A549 (cell line): ENCODE results near the gene NOSTRIN. TPM values are rescaled to one million over a fixed set of nuclear protein-coding genes. Genes with fewer than 3 reads are reported as not detected.

Experiments
- ATAC-seq, 2 experiments: fragments of 200-7000 bp in 1 of 2; fragments of >200 bp in 1 of 2; cut with Nextera tagmentation in 1 of 2; cut with Tn5 transposase in 1 of 2; 3 replicates each; pipeline versions ENCODE4 v1.8.0 to v1.9.1; 2018 to 2020; ENCODE audit warnings: mild to moderate bottlenecking in 1 of 2, moderate library complexity in 1 of 2
- CTCF ChIA-PET: fragments of 300-600 bp; sonication (Branson Sonifier 250); formaldehyde crosslinking; extraction: SDS; loops from one replicate; lab custom pipeline; 2021; ENCODE audit warnings: antibody characterized with exemption, inconsistent platforms; lab: Yijun Ruan, JAX
- POLR2A ChIA-PET: fragments of 350-600 bp; formaldehyde crosslinking; extraction: SDS; loops from one replicate; lab custom pipeline; 2021; ENCODE audit warnings: antibody characterized with exemption, inconsistent platforms; lab: Yijun Ruan, JAX
- DNase-seq, 2 experiments: peaks; one replicate each; pipeline versions ENCODE4 v3.0.0 to v3.0.0-alpha.2; 2011 to 2016; ENCODE audit warnings: low read depth in 1 of 2, low spot score in 1 of 2
- FAIRE-seq: peaks from 2 replicates; lab custom pipeline; 2011; peaks lifted over from hg19 to GRCh38; lab: Jason Lieb, UNC
- H3K27ac ChIP-seq, 2 experiments: fragments of >200 bp; sonication (Bioruptor Twin); formaldehyde crosslinking; 3 replicates each; pipeline ENCODE4 v1.5.1; 2016 to 2017
- H3K4me1 ChIP-seq: fragments of >200 bp; sonication (Bioruptor Twin); formaldehyde crosslinking; 3 replicates; pipeline ENCODE4 v1.6.1; 2016
- H3K4me2 ChIP-seq: fragments of >200 bp; sonication (Bioruptor Twin); formaldehyde crosslinking; 3 replicates; pipeline ENCODE4 v1.6.1; 2016
- H3K4me3 ChIP-seq: fragments of >200 bp; sonication (Bioruptor Twin); formaldehyde crosslinking; 3 replicates; pipeline ENCODE4 v1.5.1; 2016
- H3K9me3 ChIP-seq: fragments of >200 bp; sonication (Bioruptor Twin); formaldehyde crosslinking; 3 replicates; pipeline ENCODE4 v1.6.1; 2016
- BHLHE40 ChIP-seq: IDR thresholded peaks from 2 replicates; pipeline ENCODE4 v1.6.1; 2012; ENCODE audit warnings: low read depth, low read length, inconsistent platforms
- CBX2 ChIP-seq: fragments of 200-600 bp; sonication (generic); IDR thresholded peaks from 2 replicates; pipeline ENCODE4 v1.6.1; 2016; ENCODE audit warnings: low read depth, mild to moderate bottlenecking, borderline replicate concordance
- CHD2 ChIP-seq: fragments of 150-350 bp; IDR thresholded peaks from 2 replicates; pipeline ENCODE4 v1.6.1; 2014; ENCODE audit warnings: low read length; ENCODE audit not compliant: partially characterized antibody
- E2F6 ChIP-seq: IDR thresholded peaks from 2 replicates; pipeline ENCODE4 v1.6.1; 2012; ENCODE audit warnings: low read depth, borderline replicate concordance
- EP300 ChIP-seq, 2 experiments: fragments of >200 bp; sonication (Bioruptor Twin); formaldehyde crosslinking; IDR thresholded peaks; 2 replicates in 1 of 2; 3 replicates in 1 of 2; pipeline ENCODE4 v1.6.1; 2016 to 2017
- FOSL2 ChIP-seq, 2 experiments: fragments of 450-650 bp in 1 of 2; fragments of >200 bp in 1 of 2; sonication (Bioruptor Twin) in 1 of 2; formaldehyde crosslinking; IDR thresholded peaks; 2 replicates each; pipeline versions ENCODE4 v1.5.0 to v1.6.1; 2016 to 2020; ENCODE audit warnings: mild to moderate bottlenecking in 1 of 2, moderate library complexity in 1 of 2
- FOXS1 ChIP-seq: fragments of 250-450 bp; sonication (Bioruptor Pico); IDR thresholded peaks from 2 replicates; pipeline ENCODE4 v1.5.0; 2020; ENCODE audit warnings: mild to moderate bottlenecking, moderate library complexity
- HES2 ChIP-seq: fragments of >200 bp; sonication (Bioruptor Twin); formaldehyde crosslinking; IDR thresholded peaks from 2 replicates; pipeline ENCODE4 v1.6.1; 2016
- HOXB13 ChIP-seq: fragments of 250-450 bp; sonication (Bioruptor Pico); IDR thresholded peaks from 2 replicates; pipeline ENCODE4 v1.5.0; 2020; ENCODE audit warnings: low read depth, mild to moderate bottlenecking, moderate library complexity
- HOXB5 ChIP-seq: fragments of 250-450 bp; sonication (Bioruptor Pico); IDR thresholded peaks from 2 replicates; pipeline ENCODE4 v1.5.0; 2020; ENCODE audit warnings: mild to moderate bottlenecking, moderate library complexity
- KDM1A ChIP-seq: fragments of 200-600 bp; sonication (generic); IDR thresholded peaks from 2 replicates; pipeline ENCODE4 v1.6.1; 2016; ENCODE audit warnings: low read depth, mild to moderate bottlenecking
- KDM5A ChIP-seq: fragments of 200-600 bp; sonication (generic); IDR thresholded peaks from 2 replicates; pipeline ENCODE4 v1.6.1; 2016; ENCODE audit warnings: antibody characterized with exemption, mild to moderate bottlenecking
- MAFK ChIP-seq: fragments of 450-650 bp; IDR thresholded peaks from 2 replicates; pipeline ENCODE4 v1.6.1; 2014; ENCODE audit not compliant: partially characterized antibody
- MAX ChIP-seq: IDR thresholded peaks from 2 replicates; pipeline ENCODE4 v1.6.1; 2012
- NR3C1 ChIP-seq: fragments of >200 bp; sonication (Bioruptor Twin); formaldehyde crosslinking; IDR thresholded peaks from 3 replicates; pipeline ENCODE4 v1.6.1; 2017
- PHF8 ChIP-seq: fragments of 200-600 bp; sonication (generic); IDR thresholded peaks from 2 replicates; pipeline ENCODE4 v1.6.1; 2016; ENCODE audit warnings: low read depth, mild to moderate bottlenecking, antibody characterized with exemption, moderate library complexity, borderline replicate concordance
- RAD21 ChIP-seq, 2 experiments: fragments of >200 bp in 1 of 2; sonication (Bioruptor Twin) in 1 of 2; formaldehyde crosslinking in 1 of 2; IDR thresholded peaks in 1 of 2; conservative IDR thresholded peaks in 1 of 2; 2 replicates in 1 of 2; 3 replicates in 1 of 2; pipeline ENCODE4 v1.6.1; 2012 to 2018; ENCODE audit warnings: inconsistent platforms in 1 of 2
- RARB ChIP-seq: fragments of 250-450 bp; sonication (Bioruptor Pico); IDR thresholded peaks from 2 replicates; pipeline ENCODE4 v1.8.0; 2021; ENCODE audit warnings: mild to moderate bottlenecking, moderate library complexity
- RCOR1 ChIP-seq: fragments of 150-350 bp; IDR thresholded peaks from 2 replicates; pipeline ENCODE4 v1.6.1; 2014; ENCODE audit warnings: antibody characterized with exemption, low read length, low read depth
- SMC3 ChIP-seq: fragments of >200 bp; sonication (Bioruptor Twin); formaldehyde crosslinking; IDR thresholded peaks from 3 replicates; pipeline ENCODE4 v1.6.1; 2018; ENCODE audit warnings: inconsistent platforms
- TFCP2L1 ChIP-seq: fragments of 250-450 bp; sonication (Bioruptor Pico); IDR thresholded peaks from 2 replicates; pipeline ENCODE4 v1.5.0; 2021; ENCODE audit warnings: mild to moderate bottlenecking
- TP53 ChIP-seq: fragments of 250-450 bp; sonication (Bioruptor Pico); IDR thresholded peaks from 2 replicates; pipeline ENCODE4 v1.5.0; 2021; ENCODE audit warnings: mild to moderate bottlenecking, moderate library complexity
- ZFP36 ChIP-seq: fragments of 450-650 bp; IDR thresholded peaks from 2 replicates; pipeline ENCODE4 v1.6.1; 2014; ENCODE audit warnings: borderline replicate concordance; ENCODE audit not compliant: partially characterized antibody
- ZNF302 ChIP-seq: fragments of 250-450 bp; sonication (Bioruptor Pico); IDR thresholded peaks from 2 replicates; pipeline ENCODE4 v1.9.0; 2021; ENCODE audit warnings: inconsistent platforms, mild to moderate bottlenecking, moderate library complexity
- WGBS: methylation state at CpG from one replicate; pipeline ENCODE4 v1.1.6; 2017; ENCODE audit errors: missing lambda C conversion rate; 5-methylcytosine and 5-hydroxymethylcytosine counted together
- polyA plus RNA-seq, 4 experiments: library from polyadenylated mRNA; depleted of rRNA in 3 of 4; stranded (reverse); fragments of >200 nt; fragmentation: RNase III in 1 of 4; extraction: RNeasy Plus Mini Kit Qiagen cat#74134 plus additional on column Dnase treatment in 1 of 4; gene quantifications; 2 replicates in 3 of 4; 3 replicates in 1 of 4; pipeline ENCODE4 v1.2.3, GENCODE V29; 2011 to 2017

Gene NOSTRIN
- polyA plus RNA-seq, 2 of the 4 experiments (the other 2 are of a cell fraction) = 2.5 to 11.7 TPM

- no peak for TF ChIP-seq RARB (CRISPR knock-in tag)
- no peak for TF ChIP-seq PHF8
- no peak for TF ChIP-seq FOSL2 (IDR thresholded peaks at IDR 0.05)
- TF ChIP-seq FOSL2 (CRISPR knock-in tag; IDR thresholded peaks at IDR 0.05) = no peak
- no peak for TF ChIP-seq KDM1A
Measured at GRCh38 chr2:168804214-168804613, 1.8 kb downstream of the NOSTRIN start (continued).

- WGBS = 90% methylated on average over 7 of the region's 7 CpGs
- FAIRE-seq = no peak
- Histone ChIP-seq H3K27ac (no peak overlapping the region), H3K9me3 (no peaks in the 10 kb centered on the region), H3K4me3 (no peak overlapping the region), H3K4me1 (peaks cover 11% of the 10 kb centered on the region), H3K4me2 (no peak overlapping the region)
- ATAC-seq = no peak
- POLR2A ChIA-PET = no interaction called here
- CTCF ChIA-PET = interaction anchor here (0.6 kb wide), 1 partner anchor 13 kb away, joined by 3 read pairs; no protein-coding TSS in a partner anchor
- DNase-seq = no peak
- TF ChIP-seq HOXB13 (CRISPR knock-in tag) = no peak
Measured at GRCh38 chr2:168805615-168806014, 3.2 kb downstream of the NOSTRIN start.

- CTCF ChIA-PET = interaction anchor here (1.5 kb wide), 1 partner anchor 29 kb away, joined by 3 read pairs; no protein-coding TSS in a partner anchor
- POLR2A ChIA-PET = no interaction called here
- DNase-seq (no peak), ATAC-seq (no peak), FAIRE-seq (no peak)
- Histone ChIP-seq H3K4me1 (0 out of 3 replicates have a peak, but pooled peaks cover 3% of the 10 kb centered on the region), H3K27ac (no peak overlapping the region), H3K4me3 (no peak overlapping the region), H3K4me2 (no peak overlapping the region), H3K9me3 (no peaks in the 10 kb centered on the region)
- no peak for TF ChIP-seq NR3C1
- TF ChIP-seq E2F6 = no peak
- TF ChIP-seq BHLHE40 = no peak
- no peak for TF ChIP-seq RCOR1
- TF ChIP-seq MAX = no peak
- TF ChIP-seq EP300 (IDR thresholded peaks at IDR 0.05) = no peak
- TF ChIP-seq TP53 (CRISPR knock-in tag) = no peak
Measured at GRCh38 chr2:168809537-168809936, 7.1 kb downstream of the NOSTRIN start.

GRCh38 chr2:168810235-168810634 is 7.8 kb downstream of the NOSTRIN start:
- no peak overlapping the region for H3K4me3 ChIP-seq
- TF ChIP-seq KDM1A (no peak), KDM5A (no peak), CBX2 (no peak), FOXS1 (CRISPR knock-in tag) (no peak), SMC3 (no peak), MAX (no peak), ZNF302 (CRISPR knock-in tag) (no peak), ZFP36 (no peak), HES2 (no peak), RAD21 (conservative IDR thresholded peaks at IDR 0.05 in 1 of 2, IDR thresholded peaks at IDR 0.05 in 1 of 2) (no peak), MAFK (no peak), HOXB5 (CRISPR knock-in tag) (no peak), TFCP2L1 (CRISPR knock-in tag) (no peak), RARB (CRISPR knock-in tag) (no peak), CHD2 (no peak)
- ChIA-PET CTCF (interaction anchor here (1.5 kb wide), 1 partner anchor 30 kb away, joined by 3 read pairs; no protein-coding TSS in a partner anchor), POLR2A (no interaction called here)
- WGBS = 93% methylated on average over 2 of the region's 2 CpGs
- ATAC-seq = no peak
- no peak overlapping the region for H3K4me2 ChIP-seq
- no peak for FAIRE-seq
- H3K9me3 ChIP-seq = no peaks in the 10 kb centered on the region
- 0 out of 3 replicates have a peak, but pooled peaks cover 3% of the 10 kb centered on the region for H3K4me1 ChIP-seq
- H3K27ac ChIP-seq = no peak overlapping the region
- DNase-seq = no peak
